Lower leg skin (tissue), 3 donors: ENCODE results near the gene ATAD3A.
"Not testable (repeated sequence)": the region's sequence is repeated elsewhere in the genome, so short reads cannot be mapped to it uniquely, and the experiment has no call there.

Source experiments
- CTCF ChIP-seq, 3 donors: fragments of 450-650 bp; IDR thresholded peaks; one replicate each; pipeline ENCODE4 v1.5.1; 2016; ENCODE audit warnings: antibody characterized with exemption in 3 of 3, mild to moderate bottlenecking in 3 of 3, moderate library complexity in 2 of 3
- POLR2A ChIP-seq, 2 donors: fragments of 450-650 bp; IDR thresholded peaks; one replicate each; pipeline ENCODE4 v1.6.1; 2016 to 2017; ENCODE audit warnings: antibody characterized with exemption in 2 of 2, mild to moderate bottlenecking in 1 of 2, moderate library complexity in 1 of 2

- not testable (repeated sequence) for TF ChIP-seq POLR2A (IDR thresholded peaks at IDR 0.05)
- peak in 1 of 3 donors; percentile 56 for TF ChIP-seq CTCF (IDR thresholded peaks at IDR 0.05)
Measured at GRCh38 chr1:1504777-1505365, 7.1 kb upstream of the ATAD3A start.
